Fibroblast of lung (primary cell): ENCODE data around the gene AHR. TPM values are rescaled to one million over a fixed set of nuclear protein-coding genes. Genes with fewer than 3 reads are reported as not detected.

ENCODE experiments used
- DNase-seq, 2 donors: peaks; one replicate each; pipeline versions ENCODE4 v3.0.0 to v3.0.0-alpha.2; 2010; ENCODE audit warnings: low read depth in 2 of 2
- H2AFZ ChIP-seq: 2 replicates; pipeline ENCODE4 v1.5.1; 2012; ENCODE audit warnings: low read length, control low read depth, inconsistent platforms
- H3K27ac ChIP-seq: 2 replicates; pipeline ENCODE4 v1.5.1; 2011; ENCODE audit warnings: low read length, control low read depth; ENCODE audit not compliant: insufficient read depth
- H3K27me3 ChIP-seq: 2 replicates; pipeline ENCODE4 v1.5.1; 2011; ENCODE audit warnings: mild to moderate bottlenecking, low read length; ENCODE audit not compliant: control insufficient read depth, insufficient read depth
- H3K36me3 ChIP-seq: 2 replicates; pipeline ENCODE4 v1.5.1; 2011; ENCODE audit warnings: low read length; ENCODE audit not compliant: control insufficient read depth, insufficient read depth
- H3K4me1 ChIP-seq: 2 replicates; pipeline ENCODE4 v1.5.1; 2011; ENCODE audit warnings: low read length; ENCODE audit not compliant: control insufficient read depth, insufficient read depth; ENCODE audit errors: extremely low read depth
- H3K4me2 ChIP-seq: 2 replicates; pipeline ENCODE4 v1.5.1; 2011; ENCODE audit warnings: low read length, control low read depth; ENCODE audit not compliant: insufficient read depth; ENCODE audit errors: extremely low read depth
- H3K4me3 ChIP-seq, 4 experiments: fragments of 200-600 bp in 1 of 4; sonication (generic) in 1 of 4; replicated peaks in 1 of 4; 2 replicates each; pipeline ENCODE4 v1.5.1; 2011 to 2016; ENCODE audit warnings: low read length in 4 of 4, low read depth in 3 of 4, mild to moderate bottlenecking in 3 of 4, control low read depth in 2 of 4, inconsistent platforms in 1 of 4, mixed read lengths in 1 of 4; ENCODE audit not compliant: insufficient read depth in 1 of 4; ENCODE audit errors: control extremely low read depth in 1 of 4
- H3K79me2 ChIP-seq: 2 replicates; pipeline ENCODE4 v1.5.1; 2012; ENCODE audit warnings: mild to moderate bottlenecking, low read length, inconsistent platforms; ENCODE audit not compliant: control insufficient read depth, insufficient read depth
- H3K9ac ChIP-seq: 2 replicates; pipeline ENCODE4 v1.5.1; 2011; ENCODE audit warnings: mild to moderate bottlenecking, low read length, control low read depth; ENCODE audit not compliant: insufficient read depth
- H3K9me3 ChIP-seq: 2 replicates; pipeline ENCODE4 v1.5.1; 2012; ENCODE audit warnings: low read depth, low read length; ENCODE audit not compliant: control insufficient read depth, insufficient read depth
- H4K20me1 ChIP-seq: 2 replicates; pipeline ENCODE4 v1.5.1; 2011; ENCODE audit warnings: low read length; ENCODE audit not compliant: control insufficient read depth, insufficient read depth; ENCODE audit errors: extremely low read depth
- EZH2 ChIP-seq: IDR thresholded peaks from 2 replicates; pipeline ENCODE4 v1.5.1; 2012; ENCODE audit warnings: low read length, control low read depth, mild to moderate bottlenecking; ENCODE audit errors: missing control alignments
- polyA plus RNA-seq, 2 donors: library from polyadenylated mRNA; depleted of rRNA in 1 of 2; stranded (reverse) in 1 of 2; unstranded in 1 of 2; fragments of >200 nt; gene quantifications; 2 replicates each; pipeline ENCODE4 v1.2.1, GENCODE V29; 2011 to 2012; ENCODE audit warnings: missing spikeins in 1 of 2
- total RNA-seq: library from RNA; depleted of rRNA; stranded (reverse); fragments of >200 nt; gene quantifications from 2 replicates; pipeline ENCODE4 v1.2.1, GENCODE V29; 2014
- TF ChIP-seq, protein P1 (sequence below), 2 donors: IDR thresholded peaks in 1 of 2; conservative IDR thresholded peaks in 1 of 2; 1 replicate in 1 of 2; 2 replicates in 1 of 2; pipeline ENCODE4 v1.5.1; 2011 to 2012; ENCODE audit warnings: low read length in 2 of 2, control low read depth in 1 of 2, inconsistent platforms in 1 of 2, low read depth in 1 of 2, mild to moderate bottlenecking in 1 of 2

The AHR gene
- total and polyA plus RNA-seq, 2 donors (not counting 1 experiment from before 2014, with no cell fraction given) = 15.4 to 84.4 TPM

DNA sequence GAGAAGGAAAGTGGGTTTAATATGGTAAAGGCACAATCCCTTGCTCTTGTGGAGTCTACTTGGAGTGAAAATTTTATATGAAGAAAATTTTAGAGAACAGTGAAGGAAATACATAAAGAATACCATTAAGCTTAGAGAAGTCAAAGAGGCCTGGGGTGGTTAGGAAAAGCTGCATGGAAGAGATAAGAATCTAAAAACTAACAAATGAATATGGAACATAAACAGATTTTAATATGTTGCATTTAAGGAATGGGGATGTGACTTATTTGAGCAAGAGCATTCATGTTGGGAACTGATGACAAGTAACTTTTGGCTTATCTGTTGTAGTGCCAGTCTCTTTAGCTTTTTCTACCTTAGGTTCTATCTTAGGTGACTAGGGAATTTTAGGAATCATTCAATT is 31.0 kb downstream of the AHR start:
- DNase-seq = no peak
- peaks cover 1% of the 10 kb centered on the region for H3K36me3 ChIP-seq

DNA sequence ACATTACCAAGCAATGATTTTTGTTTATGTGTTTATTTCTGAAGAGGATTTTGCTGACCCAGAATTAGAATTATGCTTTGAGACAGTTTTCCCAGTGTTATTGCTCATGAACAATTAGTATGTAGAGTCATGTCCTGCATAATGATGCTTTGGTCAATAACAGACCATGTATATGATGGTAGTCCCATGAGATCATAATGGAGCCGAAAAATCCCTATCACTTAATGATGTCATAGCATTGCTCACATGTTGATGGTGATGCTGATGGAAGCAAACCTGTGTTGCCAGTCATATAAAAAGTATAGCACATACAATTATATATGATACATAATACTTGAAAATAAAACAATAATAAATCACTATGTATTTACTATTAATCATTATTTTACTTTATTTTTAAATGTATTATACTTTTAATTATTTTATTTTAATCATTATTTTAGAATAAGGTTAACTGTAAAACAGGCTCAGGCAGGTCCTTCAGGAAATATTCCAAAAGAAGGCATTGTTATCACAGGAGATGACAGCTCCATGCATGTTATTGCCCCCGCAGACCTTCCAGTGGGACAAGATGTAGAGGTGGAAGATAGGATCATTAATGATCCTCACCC is 33.5 kb downstream of the AHR start:
- Histone ChIP-seq H3K79me2 (no peaks in the 10 kb centered on the region), H3K27ac (no peak overlapping the region), H3K4me2 (no peak overlapping the region), H4K20me1 (no peaks in the 10 kb centered on the region), H3K9ac (no peak overlapping the region), H3K4me1 (peaks cover 6% of the 10 kb centered on the region), H2AFZ (no peak overlapping the region), H3K4me3 (no peak overlapping the region), H3K36me3 (peaks cover 3% of the 10 kb centered on the region), H3K9me3 (no peaks in the 10 kb centered on the region), H3K27me3 (no peaks in the 10 kb centered on the region)
- no peak for DNase-seq
- TF ChIP-seq EZH2 = no peak
- TF ChIP-seq, protein P1, sequence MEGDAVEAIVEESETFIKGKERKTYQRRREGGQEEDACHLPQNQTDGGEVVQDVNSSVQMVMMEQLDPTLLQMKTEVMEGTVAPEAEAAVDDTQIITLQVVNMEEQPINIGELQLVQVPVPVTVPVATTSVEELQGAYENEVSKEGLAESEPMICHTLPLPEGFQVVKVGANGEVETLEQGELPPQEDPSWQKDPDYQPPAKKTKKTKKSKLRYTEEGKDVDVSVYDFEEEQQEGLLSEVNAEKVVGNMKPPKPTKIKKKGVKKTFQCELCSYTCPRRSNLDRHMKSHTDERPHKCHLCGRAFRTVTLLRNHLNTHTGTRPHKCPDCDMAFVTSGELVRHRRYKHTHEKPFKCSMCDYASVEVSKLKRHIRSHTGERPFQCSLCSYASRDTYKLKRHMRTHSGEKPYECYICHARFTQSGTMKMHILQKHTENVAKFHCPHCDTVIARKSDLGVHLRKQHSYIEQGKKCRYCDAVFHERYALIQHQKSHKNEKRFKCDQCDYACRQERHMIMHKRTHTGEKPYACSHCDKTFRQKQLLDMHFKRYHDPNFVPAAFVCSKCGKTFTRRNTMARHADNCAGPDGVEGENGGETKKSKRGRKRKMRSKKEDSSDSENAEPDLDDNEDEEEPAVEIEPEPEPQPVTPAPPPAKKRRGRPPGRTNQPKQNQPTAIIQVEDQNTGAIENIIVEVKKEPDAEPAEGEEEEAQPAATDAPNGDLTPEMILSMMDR (conservative IDR thresholded peaks at IDR 0.05 in 1 of 2, IDR thresholded peaks at IDR 0.05 in 1 of 2; ENCODE audit: low read depth in 1 of 2, low read length in 2 of 2) = no peak

More for the DNA sequence above, 31.0 kb downstream of the AHR start:
- no peak overlapping the region for H3K27ac ChIP-seq
- no peak overlapping the region for H2AFZ ChIP-seq
- peaks cover 3% of the 10 kb centered on the region for H3K79me2 ChIP-seq
- no peak for TF ChIP-seq EZH2
- TF ChIP-seq, protein P1 (conservative IDR thresholded peaks at IDR 0.05 in 1 of 2, IDR thresholded peaks at IDR 0.05 in 1 of 2; ENCODE audit: low read depth in 1 of 2, low read length in 2 of 2) = no peak
- no peaks in the 10 kb centered on the region for H4K20me1 ChIP-seq
- H3K9ac ChIP-seq = no peak overlapping the region
- H3K27me3 ChIP-seq = no peaks in the 10 kb centered on the region
- no peak overlapping the region for H3K4me3 ChIP-seq
- H3K4me2 ChIP-seq = no peak overlapping the region
- no peaks in the 10 kb centered on the region for H3K9me3 ChIP-seq
- H3K4me1 ChIP-seq = peaks cover 6% of the 10 kb centered on the region

DNA sequence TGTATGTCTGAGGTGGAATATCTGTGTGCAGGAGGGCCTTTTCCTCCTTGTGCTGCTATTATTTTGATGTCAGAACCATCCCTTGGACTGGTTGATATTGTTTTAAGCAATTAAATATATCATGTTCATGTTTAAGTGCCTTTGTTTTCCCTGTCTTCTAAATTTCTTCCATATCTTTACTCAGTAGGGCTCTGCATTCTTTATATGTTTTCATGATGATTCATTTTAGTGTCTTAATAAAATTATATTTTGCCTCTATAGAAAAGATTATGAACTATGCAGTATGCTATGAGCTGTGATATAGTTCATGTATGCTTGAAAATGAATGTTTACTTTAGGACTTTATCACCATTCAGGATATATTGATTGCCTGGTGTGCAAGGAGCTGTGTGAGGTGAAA is 34.8 kb downstream of the AHR start:
- TF ChIP-seq, protein P1 (conservative IDR thresholded peaks at IDR 0.05 in 1 of 2, IDR thresholded peaks at IDR 0.05 in 1 of 2; ENCODE audit: low read depth in 1 of 2, low read length in 2 of 2) = no peak
- TF ChIP-seq EZH2 = no peak
- no peak overlapping the region for H3K9ac ChIP-seq
- no peaks in the 10 kb centered on the region for H4K20me1 ChIP-seq
- peaks cover 6% of the 10 kb centered on the region for H3K4me1 ChIP-seq
- H3K79me2 ChIP-seq = no peaks in the 10 kb centered on the region
- H3K27ac ChIP-seq = no peak overlapping the region
- no peak overlapping the region for H3K4me3 ChIP-seq
- H3K27me3 ChIP-seq = no peaks in the 10 kb centered on the region
- no peak overlapping the region for H3K4me2 ChIP-seq
- DNase-seq = peak in 1 of 2 donors; percentile 19
- H3K36me3 ChIP-seq = peaks cover 3% of the 10 kb centered on the region
- no peaks in the 10 kb centered on the region for H3K9me3 ChIP-seq
- no peak overlapping the region for H2AFZ ChIP-seq
